ENCODE results near the gene HAUS8. TPM values are rescaled to one million over a fixed set of nuclear protein-coding genes. Genes with fewer than 3 reads are reported as not detected.

HAUS8 gene
- total and polyA plus RNA-seq, 2 of the 13 experiments (the other 11 are each of a cell fraction or from before 2014, with no cell fraction given), result 7.8 to 17.5 TPM

DNA sequence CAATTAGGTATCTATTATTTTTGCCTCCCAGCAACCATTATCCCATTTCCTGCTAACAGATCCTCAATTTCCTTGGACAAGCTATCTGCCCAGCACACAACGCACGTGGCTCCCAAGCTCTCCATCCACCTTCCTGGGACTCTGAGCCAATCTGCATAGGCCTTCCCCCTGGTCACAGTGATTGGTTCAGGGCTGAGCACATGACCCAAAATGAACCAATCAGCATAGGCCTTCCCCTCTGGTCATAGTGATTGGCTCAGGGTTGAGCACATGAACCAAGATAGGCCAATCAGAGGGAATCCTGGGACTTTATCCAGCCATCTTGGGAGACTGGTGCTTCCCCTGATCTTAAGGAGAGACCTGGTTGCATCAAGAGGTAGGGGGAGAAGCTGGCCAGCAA lies 54.4 kb downstream of the HAUS8 start:
- 57% methylated on average over 2 of the region's 2 CpGs for WGBS (ENCODE audit: low lambda C conversion rate)
- no peaks in the 10 kb centered on the region for H3K79me2 ChIP-seq (ENCODE audit: insufficient read depth, low read length)
- intact Hi-C loops (cut with micrococcal nuclease; ENCODE audit: unreplicated experiment) (no loop called here), in situ Hi-C loops (cut with HindIII; ENCODE audit: extremely low pct_ligation_motif_present, low pct_unique_long_range_greater_than_20kb) (no loop called here)
- no peaks in the 10 kb centered on the region for H3K36me3 ChIP-seq (replicated peaks in 1 of 2; ENCODE audit: control insufficient read depth in 1 of 2, insufficient read depth in 2 of 2, low read length in 2 of 2)
- H3K9ac ChIP-seq (ENCODE audit: insufficient read depth, low read depth, low read length), result no peak overlapping the region
- no peaks in the 10 kb centered on the region for H4K20me1 ChIP-seq (ENCODE audit: insufficient read depth, low read length)
- ATAC-seq (no peak; the same call in 2 of the 3 replicates), FAIRE-seq (no peak), DNase-seq (ENCODE audit: low spot score) (no peak)
- ChIA-PET POLR2A (no interaction called here), CTCF (ENCODE audit: low intra/inter-chr PET ratio, low total read pairs) (no interaction called here)
- no peak overlapping the region for H2AFZ ChIP-seq (ENCODE audit: low read length)
- peaks cover 2 to 22% of the 10 kb centered on the region in 2 experiments; a peak in 4 of 5 replicates for H3K27me3 ChIP-seq (ENCODE audit: control insufficient read depth in 1 of 2, insufficient read depth in 2 of 2, low read length in 2 of 2)
- H3K4me3 ChIP-seq (replicated peaks in 1 of 3; ENCODE audit: insufficient read depth in 1 of 3, low read depth in 2 of 3, low read length in 3 of 3), result no peak overlapping the region
- no peaks in the 10 kb centered on the region for H3K9me3 ChIP-seq (ENCODE audit: low read length)
- no peak overlapping the region for H3K27ac ChIP-seq (ENCODE audit: extremely low read length, insufficient read depth, low read length)
- BruUV-seq (replicated peaks), result no TSS peak
- no peak overlapping the region for H3K4me2 ChIP-seq (ENCODE audit: low read depth, low read length)
- H3K4me1 ChIP-seq (ENCODE audit: insufficient read depth, low read length), result no peaks in the 10 kb centered on the region
- TF ChIP-seq ZNF253 (CRISPR knock-in tag; IDR thresholded peaks at IDR 0.05; ENCODE audit: borderline replicate concordance), result no peak
- TF ChIP-seq, protein P1, sequence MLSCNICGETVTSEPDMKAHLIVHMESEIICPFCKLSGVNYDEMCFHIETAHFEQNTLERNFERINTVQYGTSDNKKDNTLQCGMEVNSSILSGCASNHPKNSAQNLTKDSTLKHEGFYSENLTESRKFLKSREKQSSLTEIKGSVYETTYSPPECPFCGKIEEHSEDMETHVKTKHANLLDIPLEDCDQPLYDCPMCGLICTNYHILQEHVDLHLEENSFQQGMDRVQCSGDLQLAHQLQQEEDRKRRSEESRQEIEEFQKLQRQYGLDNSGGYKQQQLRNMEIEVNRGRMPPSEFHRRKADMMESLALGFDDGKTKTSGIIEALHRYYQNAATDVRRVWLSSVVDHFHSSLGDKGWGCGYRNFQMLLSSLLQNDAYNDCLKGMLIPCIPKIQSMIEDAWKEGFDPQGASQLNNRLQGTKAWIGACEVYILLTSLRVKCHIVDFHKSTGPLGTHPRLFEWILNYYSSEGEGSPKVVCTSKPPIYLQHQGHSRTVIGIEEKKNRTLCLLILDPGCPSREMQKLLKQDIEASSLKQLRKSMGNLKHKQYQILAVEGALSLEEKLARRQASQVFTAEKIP (CRISPR knock-in tag; IDR thresholded peaks at IDR 0.05; ENCODE audit: borderline replicate concordance), result no peak
- TF ChIP-seq, protein P2, sequence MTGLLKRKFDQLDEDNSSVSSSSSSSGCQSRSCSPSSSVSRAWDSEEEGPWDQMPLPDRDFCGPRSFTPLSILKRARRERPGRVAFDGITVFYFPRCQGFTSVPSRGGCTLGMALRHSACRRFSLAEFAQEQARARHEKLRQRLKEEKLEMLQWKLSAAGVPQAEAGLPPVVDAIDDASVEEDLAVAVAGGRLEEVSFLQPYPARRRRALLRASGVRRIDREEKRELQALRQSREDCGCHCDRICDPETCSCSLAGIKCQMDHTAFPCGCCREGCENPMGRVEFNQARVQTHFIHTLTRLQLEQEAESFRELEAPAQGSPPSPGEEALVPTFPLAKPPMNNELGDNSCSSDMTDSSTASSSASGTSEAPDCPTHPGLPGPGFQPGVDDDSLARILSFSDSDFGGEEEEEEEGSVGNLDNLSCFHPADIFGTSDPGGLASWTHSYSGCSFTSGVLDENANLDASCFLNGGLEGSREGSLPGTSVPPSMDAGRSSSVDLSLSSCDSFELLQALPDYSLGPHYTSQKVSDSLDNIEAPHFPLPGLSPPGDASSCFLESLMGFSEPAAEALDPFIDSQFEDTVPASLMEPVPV (CRISPR knock-in tag; IDR thresholded peaks at IDR 0.05), result no peak
- no peak for TF ChIP-seq NONO (IDR thresholded peaks at IDR 0.05)
- TF ChIP-seq NONO (CRISPR knock-in tag; conservative IDR thresholded peaks at IDR 0.05), result no peak
- no peak for TF ChIP-seq ZNF431 (CRISPR knock-in tag; IDR thresholded peaks at IDR 0.05; ENCODE audit: borderline replicate concordance, low read depth)
- TF ChIP-seq ZNF160 (CRISPR knock-in tag; IDR thresholded peaks at IDR 0.05), result no peak
- TF ChIP-seq, protein P3, sequence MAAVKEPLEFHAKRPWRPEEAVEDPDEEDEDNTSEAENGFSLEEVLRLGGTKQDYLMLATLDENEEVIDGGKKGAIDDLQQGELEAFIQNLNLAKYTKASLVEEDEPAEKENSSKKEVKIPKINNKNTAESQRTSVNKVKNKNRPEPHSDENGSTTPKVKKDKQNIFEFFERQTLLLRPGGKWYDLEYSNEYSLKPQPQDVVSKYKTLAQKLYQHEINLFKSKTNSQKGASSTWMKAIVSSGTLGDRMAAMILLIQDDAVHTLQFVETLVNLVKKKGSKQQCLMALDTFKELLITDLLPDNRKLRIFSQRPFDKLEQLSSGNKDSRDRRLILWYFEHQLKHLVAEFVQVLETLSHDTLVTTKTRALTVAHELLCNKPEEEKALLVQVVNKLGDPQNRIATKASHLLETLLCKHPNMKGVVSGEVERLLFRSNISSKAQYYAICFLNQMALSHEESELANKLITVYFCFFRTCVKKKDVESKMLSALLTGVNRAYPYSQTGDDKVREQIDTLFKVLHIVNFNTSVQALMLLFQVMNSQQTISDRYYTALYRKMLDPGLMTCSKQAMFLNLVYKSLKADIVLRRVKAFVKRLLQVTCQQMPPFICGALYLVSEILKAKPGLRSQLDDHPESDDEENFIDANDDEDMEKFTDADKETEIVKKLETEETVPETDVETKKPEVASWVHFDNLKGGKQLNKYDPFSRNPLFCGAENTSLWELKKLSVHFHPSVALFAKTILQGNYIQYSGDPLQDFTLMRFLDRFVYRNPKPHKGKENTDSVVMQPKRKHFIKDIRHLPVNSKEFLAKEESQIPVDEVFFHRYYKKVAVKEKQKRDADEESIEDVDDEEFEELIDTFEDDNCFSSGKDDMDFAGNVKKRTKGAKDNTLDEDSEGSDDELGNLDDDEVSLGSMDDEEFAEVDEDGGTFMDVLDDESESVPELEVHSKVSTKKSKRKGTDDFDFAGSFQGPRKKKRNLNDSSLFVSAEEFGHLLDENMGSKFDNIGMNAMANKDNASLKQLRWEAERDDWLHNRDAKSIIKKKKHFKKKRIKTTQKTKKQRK (IDR thresholded peaks at IDR 0.05; ENCODE audit: low read length), result no peak
- TF ChIP-seq, protein P4, sequence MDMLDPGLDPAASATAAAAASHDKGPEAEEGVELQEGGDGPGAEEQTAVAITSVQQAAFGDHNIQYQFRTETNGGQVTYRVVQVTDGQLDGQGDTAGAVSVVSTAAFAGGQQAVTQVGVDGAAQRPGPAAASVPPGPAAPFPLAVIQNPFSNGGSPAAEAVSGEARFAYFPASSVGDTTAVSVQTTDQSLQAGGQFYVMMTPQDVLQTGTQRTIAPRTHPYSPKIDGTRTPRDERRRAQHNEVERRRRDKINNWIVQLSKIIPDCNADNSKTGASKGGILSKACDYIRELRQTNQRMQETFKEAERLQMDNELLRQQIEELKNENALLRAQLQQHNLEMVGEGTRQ (IDR thresholded peaks at IDR 0.05; ENCODE audit: low read depth, low read length), result peak; percentile 30; the same call in 1 of the 2 replicates
- TF ChIP-seq, protein P4 (CRISPR knock-in tag; IDR thresholded peaks at IDR 0.05; ENCODE audit: borderline replicate concordance), result no peak; the same call in 1 of the 2 replicates
- peak; percentile 51 for TF ChIP-seq NFYC (CRISPR knock-in tag; IDR thresholded peaks at IDR 0.05)
- TF ChIP-seq ZFP90 (CRISPR knock-in tag; IDR thresholded peaks at IDR 0.05; ENCODE audit: borderline replicate concordance), result no peak
- TF ChIP-seq CBX1 (IDR thresholded peaks at IDR 0.05; ENCODE audit: low read depth), result no peak
- TF ChIP-seq GFI1 (CRISPR knock-in tag; IDR thresholded peaks at IDR 0.05; ENCODE audit: borderline replicate concordance), result no peak
- TF ChIP-seq TBX2 (CRISPR knock-in tag; IDR thresholded peaks at IDR 0.05; ENCODE audit: borderline replicate concordance), result no peak
- no peak for TF ChIP-seq CHD2 (IDR thresholded peaks at IDR 0.05; ENCODE audit: low read depth, low read length)
- no peak for TF ChIP-seq ZNF510 (CRISPR knock-in tag; IDR thresholded peaks at IDR 0.05; ENCODE audit: low read depth)

Data from HepG2 (cell line).